Tibial artery (tissue), 4 donors: ENCODE measurements around the gene NFATC4.

Source experiments
- DNase-seq, 2 donors: peaks; one replicate each; pipeline ENCODE4 v3.0.0-alpha.2; 2019
- H3K27ac ChIP-seq, 2 donors: fragments of 200-600 bp; sonication (generic) in 1 of 2; 1 replicate in 1 of 2; 2 replicates in 1 of 2; pipeline ENCODE4 v1.5.1; 2018 to 2019; ENCODE audit warnings: mild to moderate bottlenecking in 1 of 2
- H3K27me3 ChIP-seq, 2 donors: fragments of 200-600 bp; sonication (generic) in 1 of 2; one replicate each; pipeline versions ENCODE4 v1.5.1 to v1.6.0; 2016 to 2019
- H3K36me3 ChIP-seq, 3 donors: fragments of 200-600 bp; sonication (generic) in 2 of 3; one replicate each; pipeline ENCODE4 v1.5.1; 2016 to 2019; ENCODE audit warnings: mild to moderate bottlenecking in 2 of 3
- H3K4me1 ChIP-seq, 4 donors: fragments of 200-600 bp; sonication (generic) in 2 of 4; 1 replicate in 3 of 4; 2 replicates in 1 of 4; pipeline ENCODE4 v1.5.1; 2016 to 2019
- H3K4me3 ChIP-seq, 2 donors: fragments of 200-600 bp; sonication (generic) in 1 of 2; 1 replicate in 1 of 2; 2 replicates in 1 of 2; pipeline ENCODE4 v1.5.1; 2018 to 2019; ENCODE audit warnings: mild to moderate bottlenecking in 2 of 2
- H3K9me3 ChIP-seq, 3 donors: fragments of 200-600 bp; sonication (generic) in 1 of 3; one replicate each; pipeline ENCODE4 v1.5.1; 2016 to 2019
- intact Hi-C: fragments of 100-400 bp; cut with DNase I; formaldehyde crosslinking; loops from one replicate; pipeline ENCODE4 v1.15.0; 2023; ENCODE audit warnings: low total_unique reads
- TF ChIP-seq, protein P1 (sequence below), 2 experiments: fragments of 200-600 bp in 1 of 2; fragments of 450-650 bp in 1 of 2; IDR thresholded peaks; one replicate each; pipeline ENCODE4 v1.5.1; 2017 to 2019; ENCODE audit warnings: antibody characterized with exemption in 2 of 2, mild to moderate bottlenecking in 1 of 2, moderate library complexity in 1 of 2

The NFATC4 gene

DNA sequence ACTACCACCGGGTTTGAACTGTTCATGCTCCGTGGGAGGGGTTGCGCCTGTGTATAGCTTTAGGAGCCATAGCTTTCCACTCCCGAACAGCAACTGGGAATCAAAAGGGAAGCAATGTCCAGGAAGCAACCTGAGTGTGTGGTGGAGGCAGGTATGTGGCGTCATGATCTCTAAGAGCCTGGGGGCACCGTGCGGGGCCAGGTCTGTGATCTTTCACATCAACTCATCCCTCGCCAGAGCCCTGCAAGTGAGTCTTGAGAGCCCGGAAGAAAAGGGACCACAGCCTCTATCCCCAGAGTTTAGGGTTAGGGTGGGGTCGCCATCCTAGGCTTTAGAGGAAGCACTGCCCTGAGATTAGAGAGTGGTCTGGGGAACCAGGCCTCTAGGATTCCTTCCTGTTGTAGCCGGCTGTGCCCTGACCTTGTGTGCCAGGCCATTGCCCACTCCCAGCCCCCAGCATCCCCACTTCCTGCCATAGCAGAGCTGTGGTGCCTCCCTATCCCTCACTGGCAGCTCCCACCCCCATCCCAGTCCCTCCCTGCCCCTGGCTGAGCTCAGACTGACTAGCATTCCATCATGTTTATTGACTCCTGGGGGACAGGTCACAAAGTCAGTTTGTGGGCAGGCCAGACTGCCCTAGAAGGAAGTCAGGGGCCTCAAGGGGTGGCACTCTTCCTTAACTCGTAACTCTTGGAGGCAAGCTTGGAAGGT lies 32.4 kb upstream of the NFATC4 start:
- no peaks in the 10 kb centered on the region for H3K9me3 ChIP-seq
- no peak overlapping the region for H3K27ac ChIP-seq
- no peaks in the 10 kb centered on the region for H3K36me3 ChIP-seq
- H3K4me3 ChIP-seq = peak overlapping the region; percentile 35 to 44
- H3K4me1 ChIP-seq = peaks cover 0 to 42% (median 28%) of the 10 kb centered on the region in 4 donors
- peaks cover 6 to 76% of the 10 kb centered on the region in 2 donors for H3K27me3 ChIP-seq
- intact Hi-C loops = no loop called here
- DNase-seq = no peak
- TF ChIP-seq, protein P1, sequence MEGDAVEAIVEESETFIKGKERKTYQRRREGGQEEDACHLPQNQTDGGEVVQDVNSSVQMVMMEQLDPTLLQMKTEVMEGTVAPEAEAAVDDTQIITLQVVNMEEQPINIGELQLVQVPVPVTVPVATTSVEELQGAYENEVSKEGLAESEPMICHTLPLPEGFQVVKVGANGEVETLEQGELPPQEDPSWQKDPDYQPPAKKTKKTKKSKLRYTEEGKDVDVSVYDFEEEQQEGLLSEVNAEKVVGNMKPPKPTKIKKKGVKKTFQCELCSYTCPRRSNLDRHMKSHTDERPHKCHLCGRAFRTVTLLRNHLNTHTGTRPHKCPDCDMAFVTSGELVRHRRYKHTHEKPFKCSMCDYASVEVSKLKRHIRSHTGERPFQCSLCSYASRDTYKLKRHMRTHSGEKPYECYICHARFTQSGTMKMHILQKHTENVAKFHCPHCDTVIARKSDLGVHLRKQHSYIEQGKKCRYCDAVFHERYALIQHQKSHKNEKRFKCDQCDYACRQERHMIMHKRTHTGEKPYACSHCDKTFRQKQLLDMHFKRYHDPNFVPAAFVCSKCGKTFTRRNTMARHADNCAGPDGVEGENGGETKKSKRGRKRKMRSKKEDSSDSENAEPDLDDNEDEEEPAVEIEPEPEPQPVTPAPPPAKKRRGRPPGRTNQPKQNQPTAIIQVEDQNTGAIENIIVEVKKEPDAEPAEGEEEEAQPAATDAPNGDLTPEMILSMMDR (IDR thresholded peaks at IDR 0.05) = no peak

DNA sequence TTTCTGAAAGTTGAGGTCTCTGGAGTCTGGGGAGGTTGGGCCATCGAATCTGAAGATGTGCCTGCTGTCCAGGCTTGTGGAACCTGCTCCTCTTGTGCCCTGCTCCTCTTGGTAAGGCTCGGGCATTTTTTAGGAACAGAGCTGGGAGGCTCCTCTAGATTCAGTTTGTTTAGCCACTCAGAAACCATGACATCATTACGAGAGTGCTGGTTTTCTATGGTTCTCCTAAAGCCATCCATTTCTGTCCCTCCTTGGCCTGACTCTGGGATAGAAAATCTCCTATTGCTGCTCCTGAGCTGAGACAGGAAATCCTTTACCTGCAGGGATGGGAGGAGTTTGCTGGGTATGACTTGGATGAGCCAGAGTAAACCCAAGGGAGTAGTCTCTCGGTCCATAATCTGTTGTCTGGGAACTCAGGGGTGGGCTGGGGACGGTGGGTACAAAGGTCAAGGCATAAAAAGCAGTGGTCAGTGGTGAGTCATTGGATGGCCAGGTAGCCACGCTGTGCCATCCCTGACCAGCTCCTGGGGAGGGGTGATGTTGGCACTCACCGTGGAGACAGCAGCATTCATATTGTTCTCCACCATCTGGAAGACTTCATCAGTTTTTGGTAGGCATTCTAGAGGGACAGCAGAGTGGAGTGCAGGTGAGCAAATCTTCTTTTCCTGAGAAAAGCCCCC lies 30.7 kb upstream of the NFATC4 start:
- TF ChIP-seq, protein P1 (IDR thresholded peaks at IDR 0.05) = no peak
- intact Hi-C loops = no loop called here
- H3K27me3 ChIP-seq = peaks cover 6 to 79% of the 10 kb centered on the region in 2 donors

DNA sequence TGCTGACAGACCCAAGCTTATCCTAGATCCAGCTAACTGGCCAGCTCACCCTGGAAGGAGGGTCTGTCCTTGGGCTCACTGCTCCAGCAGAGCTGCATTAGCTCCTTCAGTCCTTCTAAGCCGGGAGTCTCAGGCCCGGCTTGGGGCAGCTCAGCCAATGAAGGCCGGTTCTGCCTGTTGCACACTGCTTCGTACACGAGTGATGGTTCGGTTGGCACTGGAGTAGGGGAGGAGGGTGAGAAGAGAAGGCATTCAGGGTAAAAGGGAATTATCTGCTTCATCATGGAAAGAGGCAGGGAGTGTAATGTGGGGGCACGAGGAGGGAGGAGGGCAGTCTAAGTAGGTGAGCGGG lies 30.2 kb upstream of the NFATC4 start:
- Histone ChIP-seq H3K27ac (no peak overlapping the region), H3K4me1 (peaks cover 0 to 30% (median 18%) of the 10 kb centered on the region in 4 donors), H3K4me3 (no peak overlapping the region), H3K27me3 (peaks cover 6 to 74% of the 10 kb centered on the region in 2 donors), H3K9me3 (no peaks in the 10 kb centered on the region), H3K36me3 (no peaks in the 10 kb centered on the region)
- DNase-seq = no peak
- intact Hi-C loops = no loop called here
- TF ChIP-seq, protein P1 (IDR thresholded peaks at IDR 0.05) = no peak

More for the DNA sequence above, 30.7 kb upstream of the NFATC4 start:
- Histone ChIP-seq H3K4me3 (no peak overlapping the region), H3K36me3 (no peaks in the 10 kb centered on the region), H3K27ac (no peak overlapping the region), H3K4me1 (peaks cover 0 to 36% (median 23%) of the 10 kb centered on the region in 4 donors), H3K9me3 (no peaks in the 10 kb centered on the region)
- DNase-seq = no peak

DNA sequence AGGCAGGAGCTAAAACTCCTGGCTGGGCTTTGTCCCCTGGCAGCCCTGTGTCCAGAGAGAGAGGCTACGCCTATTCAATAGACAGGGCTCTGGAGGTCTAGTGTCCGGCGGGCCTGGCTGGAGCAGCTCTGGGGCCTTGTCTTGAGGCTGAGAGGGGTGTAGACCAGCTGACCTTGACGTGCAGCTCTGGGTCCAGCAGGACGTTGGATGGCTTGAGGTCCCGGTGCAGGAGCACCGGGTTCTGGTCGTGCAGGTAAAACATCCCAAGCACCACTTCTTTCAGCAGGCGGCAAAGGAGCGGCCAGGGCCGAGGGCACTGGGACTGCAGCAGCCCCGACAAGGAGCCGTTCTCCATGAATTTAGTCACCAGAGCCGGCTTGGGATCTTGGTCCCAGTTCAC lies 29.1 kb upstream of the NFATC4 start:
- Histone ChIP-seq H3K4me1 (peaks cover 0 to 21% (median 11%) of the 10 kb centered on the region in 4 donors), H3K27me3 (peaks cover 6 to 66% of the 10 kb centered on the region in 2 donors), H3K9me3 (no peaks in the 10 kb centered on the region), H3K36me3 (no peaks in the 10 kb centered on the region), H3K27ac (no peak overlapping the region), H3K4me3 (peak overlapping the region; percentile 41 to 52)
- no peak for DNase-seq
- TF ChIP-seq, protein P1 (IDR thresholded peaks at IDR 0.05) = no peak
- intact Hi-C loops = no loop called here

DNA sequence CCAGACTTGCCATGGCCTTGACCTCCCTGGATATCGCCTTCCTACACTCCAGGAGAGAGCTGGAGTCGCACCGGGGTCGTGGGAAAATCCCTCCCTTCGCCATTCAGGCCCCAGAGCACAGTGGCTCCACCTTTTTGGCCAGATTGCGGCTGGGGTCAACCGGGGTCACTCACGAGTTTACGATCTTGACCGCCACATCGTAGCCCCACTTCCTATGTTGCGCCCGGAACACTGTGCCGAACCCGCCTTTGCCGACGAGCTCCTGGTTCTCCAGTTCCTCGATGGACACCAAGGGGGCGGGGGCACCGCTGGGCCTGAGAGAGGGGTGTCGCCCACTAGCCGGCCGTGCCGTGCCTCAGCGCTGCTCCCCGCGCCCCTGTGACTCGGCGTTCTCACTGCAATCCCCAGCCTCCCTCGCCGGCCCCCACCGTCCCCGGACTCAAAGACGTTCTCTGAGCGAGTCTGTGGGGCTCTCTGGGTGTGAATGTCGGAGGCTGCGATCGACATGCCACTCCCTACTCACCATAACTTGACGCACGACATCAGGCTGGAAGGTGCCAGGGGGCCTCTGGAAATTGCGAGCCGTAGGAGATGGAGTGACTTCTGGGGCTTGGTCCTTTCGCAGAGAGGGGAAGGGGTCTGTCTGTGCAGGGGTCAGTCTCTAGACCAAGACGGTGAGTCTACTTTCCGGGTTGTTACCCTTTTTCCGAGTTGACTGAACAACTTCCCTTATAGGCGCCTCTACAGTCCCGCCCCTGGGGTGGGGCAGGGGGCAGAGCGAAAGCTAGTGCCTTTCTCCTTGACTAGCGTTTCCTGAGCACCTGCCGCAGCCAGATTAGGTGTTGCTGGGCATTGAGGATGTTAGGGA lies 28.5 kb upstream of the NFATC4 start, which contains the start of gene RIPK3:
Gene RIPK3, minus strand, starts transcription at position 708 of the 868 bp plus-strand sequence. Its CDS starts 165 bp downstream, at position 543.
- no peaks in the 10 kb centered on the region for H3K36me3 ChIP-seq
- peaks cover 0 to 14% (median 5%) of the 10 kb centered on the region in 4 donors for H3K4me1 ChIP-seq
- peak within 1 kb of the TSS; percentile 41 to 52 for H3K4me3 ChIP-seq
- H3K9me3 ChIP-seq = no peaks in the 10 kb centered on the region
- peaks cover 2 to 60% of the 10 kb centered on the region in 2 donors for H3K27me3 ChIP-seq
- DNase-seq = peak in 1 of 2 donors; percentile 51
- TF ChIP-seq, protein P1 (IDR thresholded peaks at IDR 0.05) = no peak
- no peak within 1 kb of the TSS for H3K27ac ChIP-seq
- intact Hi-C loops = no loop called here
